WTC11 (cell line): ENCODE data around the gene ISM1.

Source experiments
- NR3C1 ChIP-seq: sonication (generic); formaldehyde crosslinking; conservative IDR thresholded peaks from 2 replicates; pipeline ENCODE4 v1.8.1; 2023; ENCODE audit warnings: low read depth, mild to moderate bottlenecking, missing genetic modification reagents
- SP1 ChIP-seq: sonication (generic); formaldehyde crosslinking; conservative IDR thresholded peaks from 2 replicates; pipeline ENCODE4 v1.8.1; 2022; ENCODE audit warnings: missing genetic modification reagents
- TF ChIP-seq, protein P1 (sequence below): fragments of 200-600 bp; IDR thresholded peaks from 2 replicates; pipeline ENCODE4 v1.8.0; 2022; ENCODE audit warnings: antibody characterized with exemption
- TF ChIP-seq, protein P2 (sequence below): sonication (generic); formaldehyde crosslinking; IDR thresholded peaks from 2 replicates; pipeline ENCODE4 v1.8.1; 2023; ENCODE audit warnings: mild to moderate bottlenecking, missing genetic modification reagents, borderline replicate concordance
- TF ChIP-seq, protein P3 (sequence below): sonication (generic); formaldehyde crosslinking; IDR thresholded peaks from 2 replicates; pipeline ENCODE4 v1.8.1; 2023; ENCODE audit warnings: mild to moderate bottlenecking, missing genetic modification reagents
- TF ChIP-seq, protein P4 (sequence below): sonication (generic); formaldehyde crosslinking; IDR thresholded peaks from 2 replicates; pipeline ENCODE4 v1.8.0; 2022; ENCODE audit warnings: mild to moderate bottlenecking, missing genetic modification reagents

DNA sequence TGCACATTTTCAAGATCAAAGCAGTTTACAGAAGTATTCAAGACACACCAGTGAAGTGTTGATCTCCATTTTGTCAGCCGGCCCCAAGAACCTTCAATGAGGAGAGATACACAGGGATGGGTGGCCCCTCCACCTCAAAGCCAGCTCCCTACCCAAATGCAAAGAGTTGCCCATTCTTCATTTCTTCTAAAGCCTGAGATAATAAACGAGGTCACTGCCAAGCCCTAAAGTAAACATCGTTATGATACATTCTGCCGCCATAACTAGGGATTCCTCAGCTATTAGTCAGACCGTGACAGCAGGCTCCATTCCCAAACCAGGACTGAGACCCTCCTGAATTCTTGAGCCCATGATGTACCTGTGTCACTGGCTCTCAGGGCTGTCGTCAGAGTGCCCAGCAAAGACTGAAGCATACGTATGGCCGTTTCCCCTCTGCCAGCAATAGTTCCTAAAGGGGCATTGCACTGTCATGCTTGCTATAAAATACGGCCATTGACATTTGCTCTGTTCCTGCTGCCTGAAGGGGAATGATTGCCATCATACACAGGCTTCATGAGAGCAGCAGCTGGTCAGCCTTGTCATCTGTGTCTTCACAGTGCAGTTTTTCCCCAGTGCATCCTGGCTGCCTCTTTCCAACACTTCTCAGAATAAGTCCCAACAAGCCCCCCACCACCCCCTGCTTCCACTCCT lies 41.7 kb downstream of the ISM1 start:
- TF ChIP-seq, protein P1, sequence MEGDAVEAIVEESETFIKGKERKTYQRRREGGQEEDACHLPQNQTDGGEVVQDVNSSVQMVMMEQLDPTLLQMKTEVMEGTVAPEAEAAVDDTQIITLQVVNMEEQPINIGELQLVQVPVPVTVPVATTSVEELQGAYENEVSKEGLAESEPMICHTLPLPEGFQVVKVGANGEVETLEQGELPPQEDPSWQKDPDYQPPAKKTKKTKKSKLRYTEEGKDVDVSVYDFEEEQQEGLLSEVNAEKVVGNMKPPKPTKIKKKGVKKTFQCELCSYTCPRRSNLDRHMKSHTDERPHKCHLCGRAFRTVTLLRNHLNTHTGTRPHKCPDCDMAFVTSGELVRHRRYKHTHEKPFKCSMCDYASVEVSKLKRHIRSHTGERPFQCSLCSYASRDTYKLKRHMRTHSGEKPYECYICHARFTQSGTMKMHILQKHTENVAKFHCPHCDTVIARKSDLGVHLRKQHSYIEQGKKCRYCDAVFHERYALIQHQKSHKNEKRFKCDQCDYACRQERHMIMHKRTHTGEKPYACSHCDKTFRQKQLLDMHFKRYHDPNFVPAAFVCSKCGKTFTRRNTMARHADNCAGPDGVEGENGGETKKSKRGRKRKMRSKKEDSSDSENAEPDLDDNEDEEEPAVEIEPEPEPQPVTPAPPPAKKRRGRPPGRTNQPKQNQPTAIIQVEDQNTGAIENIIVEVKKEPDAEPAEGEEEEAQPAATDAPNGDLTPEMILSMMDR = no peak
- TF ChIP-seq, protein P2, sequence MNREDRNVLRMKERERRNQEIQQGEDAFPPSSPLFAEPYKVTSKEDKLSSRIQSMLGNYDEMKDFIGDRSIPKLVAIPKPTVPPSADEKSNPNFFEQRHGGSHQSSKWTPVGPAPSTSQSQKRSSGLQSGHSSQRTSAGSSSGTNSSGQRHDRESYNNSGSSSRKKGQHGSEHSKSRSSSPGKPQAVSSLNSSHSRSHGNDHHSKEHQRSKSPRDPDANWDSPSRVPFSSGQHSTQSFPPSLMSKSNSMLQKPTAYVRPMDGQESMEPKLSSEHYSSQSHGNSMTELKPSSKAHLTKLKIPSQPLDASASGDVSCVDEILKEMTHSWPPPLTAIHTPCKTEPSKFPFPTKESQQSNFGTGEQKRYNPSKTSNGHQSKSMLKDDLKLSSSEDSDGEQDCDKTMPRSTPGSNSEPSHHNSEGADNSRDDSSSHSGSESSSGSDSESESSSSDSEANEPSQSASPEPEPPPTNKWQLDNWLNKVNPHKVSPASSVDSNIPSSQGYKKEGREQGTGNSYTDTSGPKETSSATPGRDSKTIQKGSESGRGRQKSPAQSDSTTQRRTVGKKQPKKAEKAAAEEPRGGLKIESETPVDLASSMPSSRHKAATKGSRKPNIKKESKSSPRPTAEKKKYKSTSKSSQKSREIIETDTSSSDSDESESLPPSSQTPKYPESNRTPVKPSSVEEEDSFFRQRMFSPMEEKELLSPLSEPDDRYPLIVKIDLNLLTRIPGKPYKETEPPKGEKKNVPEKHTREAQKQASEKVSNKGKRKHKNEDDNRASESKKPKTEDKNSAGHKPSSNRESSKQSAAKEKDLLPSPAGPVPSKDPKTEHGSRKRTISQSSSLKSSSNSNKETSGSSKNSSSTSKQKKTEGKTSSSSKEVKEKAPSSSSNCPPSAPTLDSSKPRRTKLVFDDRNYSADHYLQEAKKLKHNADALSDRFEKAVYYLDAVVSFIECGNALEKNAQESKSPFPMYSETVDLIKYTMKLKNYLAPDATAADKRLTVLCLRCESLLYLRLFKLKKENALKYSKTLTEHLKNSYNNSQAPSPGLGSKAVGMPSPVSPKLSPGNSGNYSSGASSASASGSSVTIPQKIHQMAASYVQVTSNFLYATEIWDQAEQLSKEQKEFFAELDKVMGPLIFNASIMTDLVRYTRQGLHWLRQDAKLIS (CRISPR knock-in tag) = no peak
- no peak for TF ChIP-seq NR3C1 (CRISPR knock-in tag)
- TF ChIP-seq, protein P3, sequence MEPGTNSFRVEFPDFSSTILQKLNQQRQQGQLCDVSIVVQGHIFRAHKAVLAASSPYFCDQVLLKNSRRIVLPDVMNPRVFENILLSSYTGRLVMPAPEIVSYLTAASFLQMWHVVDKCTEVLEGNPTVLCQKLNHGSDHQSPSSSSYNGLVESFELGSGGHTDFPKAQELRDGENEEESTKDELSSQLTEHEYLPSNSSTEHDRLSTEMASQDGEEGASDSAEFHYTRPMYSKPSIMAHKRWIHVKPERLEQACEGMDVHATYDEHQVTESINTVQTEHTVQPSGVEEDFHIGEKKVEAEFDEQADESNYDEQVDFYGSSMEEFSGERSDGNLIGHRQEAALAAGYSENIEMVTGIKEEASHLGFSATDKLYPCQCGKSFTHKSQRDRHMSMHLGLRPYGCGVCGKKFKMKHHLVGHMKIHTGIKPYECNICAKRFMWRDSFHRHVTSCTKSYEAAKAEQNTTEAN (CRISPR knock-in tag) = no peak
- TF ChIP-seq SP1 (CRISPR knock-in tag) = no peak
- TF ChIP-seq, protein P4, sequence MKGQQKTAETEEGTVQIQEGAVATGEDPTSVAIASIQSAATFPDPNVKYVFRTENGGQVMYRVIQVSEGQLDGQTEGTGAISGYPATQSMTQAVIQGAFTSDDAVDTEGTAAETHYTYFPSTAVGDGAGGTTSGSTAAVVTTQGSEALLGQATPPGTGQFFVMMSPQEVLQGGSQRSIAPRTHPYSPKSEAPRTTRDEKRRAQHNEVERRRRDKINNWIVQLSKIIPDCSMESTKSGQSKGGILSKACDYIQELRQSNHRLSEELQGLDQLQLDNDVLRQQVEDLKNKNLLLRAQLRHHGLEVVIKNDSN (CRISPR knock-in tag) = no peak
